IPS-15b (cell line): ENCODE data around the gene PCDHGB3.
"Not testable (repeated sequence)": the region's sequence is repeated elsewhere in the genome, so short reads cannot be mapped to it uniquely, and the experiment has no call there.

Experiments used
- H3K27me3 ChIP-seq: one replicate; pipeline ENCODE4 v1.6.1; 2013; ENCODE audit warnings: low read length; ENCODE audit not compliant: control insufficient read depth, insufficient read depth
- H3K36me3 ChIP-seq: one replicate; pipeline ENCODE4 v1.6.1; 2013; ENCODE audit warnings: low read length; ENCODE audit not compliant: control insufficient read depth, insufficient read depth
- H3K4me1 ChIP-seq: one replicate; pipeline ENCODE4 v1.6.1; 2013; ENCODE audit warnings: mild to moderate bottlenecking, low read length; ENCODE audit not compliant: control insufficient read depth, insufficient read depth
- H3K4me3 ChIP-seq: one replicate; pipeline ENCODE4 v1.5.1; 2013; ENCODE audit warnings: low read depth, low read length
- H3K9ac ChIP-seq: one replicate; pipeline ENCODE4 v1.6.1; 2013; ENCODE audit warnings: low read depth, mild to moderate bottlenecking, low read length
- H3K9me3 ChIP-seq: one replicate; pipeline ENCODE4 v1.6.1; 2013; ENCODE audit warnings: mild to moderate bottlenecking, low read length; ENCODE audit not compliant: control insufficient read depth, insufficient read depth

PCDHGB3 gene

DNA sequence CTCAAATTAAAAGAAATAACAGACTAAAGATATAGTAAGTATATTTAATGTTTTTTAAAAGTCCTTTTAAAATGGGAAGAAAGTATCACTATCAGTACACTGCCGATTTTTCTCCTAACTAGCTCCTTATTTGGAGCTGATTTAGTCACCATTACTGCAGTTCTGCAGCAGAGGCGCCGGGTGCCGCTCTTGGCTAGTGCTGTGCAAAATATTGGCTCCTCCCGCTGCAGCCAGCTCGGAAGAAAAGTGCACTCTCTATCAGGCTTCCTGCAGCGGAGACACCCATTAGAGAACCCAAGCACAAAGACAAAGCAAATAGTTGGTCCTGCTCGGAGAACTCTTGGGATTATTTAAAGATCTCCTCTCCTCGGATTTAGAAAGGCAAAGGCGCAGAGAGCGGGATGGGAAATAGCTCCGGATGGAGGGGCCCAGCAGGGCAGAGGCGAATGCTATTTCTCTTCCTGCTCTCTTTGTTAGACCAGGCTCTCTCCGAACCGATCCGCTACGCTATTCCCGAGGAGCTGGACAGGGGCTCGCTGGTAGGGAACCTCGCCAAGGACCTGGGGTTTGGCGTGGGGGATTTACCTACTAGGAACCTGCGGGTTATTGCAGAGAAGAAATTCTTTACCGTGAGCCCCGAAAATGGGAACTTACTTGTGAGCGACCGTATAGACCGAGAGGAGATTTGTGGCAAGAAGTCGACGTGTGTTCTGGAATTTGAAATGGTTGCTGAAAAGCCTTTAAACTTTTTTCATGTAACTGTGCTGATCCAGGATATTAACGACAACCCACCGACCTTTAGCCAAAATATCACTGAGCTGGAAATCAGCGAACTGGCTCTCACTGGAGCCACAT is at the start of gene PCDHGB3:
Gene PCDHGB3, plus strand, starts transcription at position 249 of the 855 bp plus-strand sequence. Its CDS starts 153 bp downstream, at position 402.
- H3K27me3 ChIP-seq, result no peaks in the 10 kb centered on the region
- H3K4me3 ChIP-seq, result peak within 1 kb of the TSS; percentile 30
- H3K36me3 ChIP-seq, result no peaks in the 10 kb centered on the region
- no peak within 1 kb of the TSS for H3K9ac ChIP-seq
- no peaks in the 10 kb centered on the region for H3K4me1 ChIP-seq
- peaks cover 6% of the 10 kb centered on the region for H3K9me3 ChIP-seq

DNA sequence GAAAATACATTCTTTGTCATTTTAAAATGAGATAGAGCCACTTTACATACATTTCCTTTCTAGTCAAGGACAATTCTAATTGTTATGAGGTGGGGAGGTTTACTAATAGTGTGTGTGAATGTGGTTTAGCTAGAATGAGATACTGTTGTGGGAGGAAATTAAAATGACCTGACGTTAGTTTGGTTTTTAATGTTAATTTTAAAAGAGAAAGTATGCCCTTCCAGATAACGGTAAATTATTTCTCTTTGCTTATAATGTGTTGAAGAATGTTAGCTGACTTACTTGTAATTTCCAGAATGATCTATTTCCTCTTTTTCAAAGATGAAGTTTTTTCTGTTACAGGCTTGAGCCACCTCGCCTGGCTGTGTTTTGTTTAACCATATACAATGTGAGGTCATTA is 47.8 kb upstream of the PCDHGB3 start:
- Histone ChIP-seq H3K9ac (no peak overlapping the region), H3K36me3 (peaks cover 5% of the 10 kb centered on the region), H3K4me1 (no peaks in the 10 kb centered on the region), H3K9me3 (peaks cover 15% of the 10 kb centered on the region), H3K4me3 (no peak overlapping the region), H3K27me3 (no peaks in the 10 kb centered on the region)

DNA sequence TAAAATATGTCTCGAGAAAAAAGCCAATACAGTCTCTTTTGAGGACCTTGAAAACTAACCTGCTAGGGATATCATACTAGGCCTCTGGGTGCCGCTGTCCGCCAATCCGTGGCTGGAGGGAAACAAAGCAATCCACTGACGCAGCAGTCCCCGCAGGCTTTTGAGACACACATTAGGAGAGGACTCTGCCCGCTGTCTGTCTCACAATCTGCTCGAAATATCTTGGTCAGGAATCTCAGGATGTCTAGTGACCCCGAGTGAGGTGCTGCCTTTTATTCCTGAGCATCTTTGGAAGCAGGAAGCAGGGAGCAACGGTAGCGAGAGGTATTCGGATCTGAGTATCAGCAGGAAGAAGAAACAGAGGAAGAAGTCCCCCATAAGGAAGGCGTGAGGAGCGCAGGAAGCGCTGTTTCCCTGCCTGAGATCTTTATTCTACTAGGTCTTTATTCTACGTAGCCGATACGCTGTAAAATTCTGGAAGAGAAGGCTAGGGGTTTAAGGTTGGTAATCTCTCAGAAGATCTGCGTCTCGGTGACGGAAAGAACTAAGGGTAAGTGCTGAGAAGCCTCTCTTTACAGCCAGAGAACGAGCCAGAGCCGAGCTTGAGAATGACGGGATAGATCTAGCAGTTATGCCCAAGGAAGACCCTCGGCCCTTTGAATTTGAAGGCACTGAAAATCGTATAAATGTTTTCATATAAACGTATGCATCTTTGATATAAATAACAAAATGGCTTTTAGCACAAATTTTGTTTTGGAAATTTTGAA is 43.8 kb upstream of the PCDHGB3 start:
- H3K9ac ChIP-seq, result peak overlapping the region; percentile 72

DNA sequence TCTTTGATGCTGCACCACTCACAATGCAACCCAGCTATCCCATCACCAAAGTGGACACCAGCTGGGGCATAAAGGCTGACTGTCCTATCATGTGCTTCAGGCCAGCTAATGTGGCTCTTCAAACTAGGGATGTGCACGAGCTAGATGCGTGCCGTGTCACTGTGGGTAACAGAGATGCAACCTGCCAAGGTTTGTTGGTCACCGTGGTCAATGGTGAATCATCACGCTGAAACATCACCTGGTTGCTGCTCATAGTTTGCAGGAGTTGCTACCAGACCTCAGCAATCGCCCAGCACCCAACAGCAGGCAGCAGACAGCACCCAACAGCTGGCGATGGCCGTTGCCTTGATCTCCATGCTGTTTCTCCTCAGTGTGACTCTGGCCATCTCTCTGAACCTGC is 41.8 kb upstream of the PCDHGB3 start:
- Histone ChIP-seq H3K9me3 (peaks cover 10% of the 10 kb centered on the region), H3K4me1 (no peaks in the 10 kb centered on the region), H3K9ac (no peak overlapping the region), H3K4me3 (no peak overlapping the region), H3K27me3 (no peaks in the 10 kb centered on the region), H3K36me3 (no peaks in the 10 kb centered on the region)

More for the DNA sequence above, 43.8 kb upstream of the PCDHGB3 start:
- H3K36me3 ChIP-seq, result no peaks in the 10 kb centered on the region
- H3K4me3 ChIP-seq, result peak overlapping the region; percentile 69
- no peaks in the 10 kb centered on the region for H3K27me3 ChIP-seq
- H3K9me3 ChIP-seq, result peaks cover 3% of the 10 kb centered on the region
- no peaks in the 10 kb centered on the region for H3K4me1 ChIP-seq

DNA sequence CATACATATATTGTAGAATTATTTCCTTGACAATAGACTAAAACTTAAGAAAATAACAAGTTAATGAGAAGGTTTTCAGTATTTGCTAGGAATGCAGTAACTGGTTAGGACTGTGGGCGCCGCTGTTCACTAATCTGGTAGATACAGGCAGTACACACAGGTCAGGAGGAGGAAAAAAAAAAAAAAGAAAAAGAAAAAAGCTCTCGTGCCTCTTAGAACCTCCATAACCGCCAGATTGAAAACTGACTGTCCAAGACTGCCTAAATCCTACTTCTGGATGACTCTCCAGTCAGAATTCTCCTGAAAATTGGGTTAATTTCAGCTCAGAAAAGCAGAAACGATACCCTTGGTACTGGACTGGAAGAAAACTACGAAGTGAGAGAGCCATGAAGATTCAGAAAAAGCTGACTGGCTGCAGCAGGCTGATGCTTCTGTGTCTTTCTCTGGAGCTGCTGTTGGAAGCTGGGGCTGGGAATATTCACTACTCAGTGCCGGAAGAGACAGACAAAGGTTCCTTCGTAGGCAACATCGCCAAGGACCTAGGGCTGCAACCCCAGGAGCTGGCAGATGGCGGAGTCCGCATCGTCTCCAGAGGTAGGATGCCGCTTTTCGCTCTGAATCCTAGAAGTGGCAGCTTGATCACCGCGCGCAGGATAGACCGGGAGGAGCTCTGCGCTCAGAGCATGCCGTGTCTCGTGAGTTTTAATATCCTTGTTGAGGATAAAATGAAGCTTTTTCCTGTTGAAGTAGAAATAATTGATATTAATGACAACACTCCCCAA is 39.6 kb upstream of the PCDHGB3 start, which contains the start of gene PCDHGA1:
Gene PCDHGA1, plus strand, starts transcription at position 216 of the 782 bp plus-strand sequence.
- H3K9ac ChIP-seq, result no peak within 1 kb of the TSS
- no peaks in the 10 kb centered on the region for H3K27me3 ChIP-seq
- peaks cover 10% of the 10 kb centered on the region for H3K9me3 ChIP-seq
- no peaks in the 10 kb centered on the region for H3K4me1 ChIP-seq
- H3K4me3 ChIP-seq, result no peak within 1 kb of the TSS
- no peaks in the 10 kb centered on the region for H3K36me3 ChIP-seq

DNA sequence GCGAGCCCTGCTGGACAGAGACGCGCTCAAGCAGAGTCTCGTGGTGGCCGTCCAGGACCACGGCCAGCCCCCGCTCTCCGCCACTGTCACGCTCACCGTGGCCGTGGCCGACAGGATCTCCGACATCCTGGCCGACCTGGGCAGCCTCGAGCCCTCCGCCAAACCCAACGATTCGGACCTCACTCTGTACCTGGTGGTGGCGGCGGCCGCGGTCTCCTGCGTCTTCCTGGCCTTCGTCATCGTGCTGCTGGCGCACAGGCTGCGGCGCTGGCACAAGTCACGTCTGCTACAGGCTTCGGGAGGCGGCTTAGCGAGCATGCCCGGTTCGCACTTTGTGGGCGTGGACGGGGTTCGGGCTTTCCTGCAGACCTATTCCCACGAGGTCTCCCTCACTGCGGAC is 37.5 kb upstream of the PCDHGB3 start:
- H3K9me3 ChIP-seq, H3K4me1 ChIP-seq, H3K36me3 ChIP-seq, H3K4me3 ChIP-seq, H3K27me3 ChIP-seq, H3K9ac ChIP-seq: not testable (repeated sequence)

DNA sequence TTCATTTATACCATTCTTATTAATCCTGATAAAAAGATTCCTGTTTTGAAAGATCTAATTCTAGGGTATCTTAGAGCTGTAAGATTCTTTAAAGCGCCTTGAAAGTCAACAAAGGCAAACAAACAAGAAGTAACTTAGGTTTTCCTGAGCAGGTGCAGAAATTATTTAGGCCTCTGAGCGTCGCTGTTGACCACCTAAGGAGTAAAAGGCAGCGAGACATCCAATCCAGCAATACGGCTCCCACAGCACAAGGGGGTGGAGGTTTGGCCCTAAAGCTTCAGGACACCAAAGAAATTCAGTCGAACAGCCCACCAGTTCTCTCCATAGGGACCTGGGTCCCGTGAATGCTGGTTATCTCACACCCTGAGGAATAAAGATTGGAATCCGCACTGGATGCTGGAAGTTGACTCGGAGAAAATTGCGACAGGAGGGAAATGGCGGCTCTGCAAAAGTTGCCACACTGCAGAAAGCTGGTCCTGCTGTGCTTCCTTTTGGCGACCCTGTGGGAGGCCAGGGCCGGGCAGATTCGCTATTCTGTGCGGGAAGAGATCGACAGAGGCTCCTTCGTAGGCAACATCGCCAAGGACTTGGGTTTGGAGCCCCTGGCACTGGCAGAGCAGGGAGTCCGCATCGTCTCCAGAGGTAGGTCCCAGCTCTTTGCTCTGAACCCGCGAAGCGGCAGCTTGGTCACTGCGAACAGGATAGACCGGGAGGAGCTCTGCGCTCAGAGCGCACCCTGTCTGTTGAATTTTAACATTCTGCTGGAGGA is 31.3 kb upstream of the PCDHGB3 start, which contains the start of gene PCDHGA2:
Gene PCDHGA2, plus strand, starts transcription at position 223 of the 769 bp plus-strand sequence.
- Histone ChIP-seq H3K27me3 (no peaks in the 10 kb centered on the region), H3K9ac (no peak within 1 kb of the TSS), H3K4me1 (no peaks in the 10 kb centered on the region), H3K9me3 (peaks cover 5% of the 10 kb centered on the region), H3K36me3 (no peaks in the 10 kb centered on the region), H3K4me3 (peak within 1 kb of the TSS; percentile 39)

DNA sequence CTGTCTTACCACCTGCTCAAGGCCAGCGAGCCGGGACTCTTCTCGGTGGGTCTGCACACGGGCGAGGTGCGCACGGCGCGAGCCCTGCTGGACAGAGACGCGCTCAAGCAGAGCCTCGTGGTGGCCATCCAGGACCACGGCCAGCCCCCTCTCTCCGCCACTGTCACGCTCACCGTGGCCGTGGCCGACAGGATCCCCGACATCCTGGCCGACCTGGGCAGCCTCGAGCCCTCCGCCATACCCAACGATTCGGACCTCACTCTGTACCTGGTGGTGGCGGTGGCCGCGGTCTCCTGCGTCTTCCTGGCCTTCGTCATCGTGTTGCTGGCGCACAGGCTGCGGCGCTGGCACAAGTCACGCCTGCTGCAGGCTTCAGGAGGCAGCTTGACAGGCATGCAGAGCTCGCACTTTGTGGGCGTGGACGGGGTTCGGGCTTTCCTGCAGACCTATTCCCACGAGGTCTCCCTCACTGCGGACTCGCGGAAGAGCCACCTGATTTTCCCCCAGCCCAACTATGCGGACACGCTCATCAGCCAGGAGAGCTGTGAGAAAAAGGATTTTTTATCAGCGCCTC is 29.2 kb upstream of the PCDHGB3 start:
- H3K27me3 ChIP-seq, H3K4me3 ChIP-seq, H3K9ac ChIP-seq, H3K36me3 ChIP-seq, H3K4me1 ChIP-seq: not testable (repeated sequence)
- H3K9me3 ChIP-seq, result peaks cover 13% of the 10 kb centered on the region

DNA sequence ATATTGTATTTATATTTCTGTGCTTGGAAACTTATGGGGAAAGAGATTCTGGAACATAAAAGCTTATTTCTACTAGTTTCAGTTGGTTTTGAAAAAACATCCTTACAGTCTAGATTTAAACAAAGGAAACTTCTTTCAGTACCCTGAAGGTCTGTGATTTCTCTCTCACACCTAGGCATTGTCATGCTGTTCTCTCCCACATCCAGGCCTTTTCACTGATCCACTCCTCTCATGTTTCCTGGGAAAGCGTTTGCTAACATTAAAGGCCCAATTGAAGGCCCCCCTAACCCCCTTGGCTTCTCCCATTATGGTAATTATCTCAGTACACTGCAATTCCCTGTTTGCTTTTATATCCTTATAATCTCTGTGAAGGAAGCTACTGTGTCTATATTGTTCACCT is 27.3 kb upstream of the PCDHGB3 start:
- H3K27me3 ChIP-seq, result no peaks in the 10 kb centered on the region
- no peak overlapping the region for H3K9ac ChIP-seq
- H3K36me3 ChIP-seq, result no peaks in the 10 kb centered on the region
- H3K4me1 ChIP-seq, result no peaks in the 10 kb centered on the region
- H3K9me3 ChIP-seq, result peaks cover 13% of the 10 kb centered on the region
- H3K4me3 ChIP-seq, result no peak overlapping the region

DNA sequence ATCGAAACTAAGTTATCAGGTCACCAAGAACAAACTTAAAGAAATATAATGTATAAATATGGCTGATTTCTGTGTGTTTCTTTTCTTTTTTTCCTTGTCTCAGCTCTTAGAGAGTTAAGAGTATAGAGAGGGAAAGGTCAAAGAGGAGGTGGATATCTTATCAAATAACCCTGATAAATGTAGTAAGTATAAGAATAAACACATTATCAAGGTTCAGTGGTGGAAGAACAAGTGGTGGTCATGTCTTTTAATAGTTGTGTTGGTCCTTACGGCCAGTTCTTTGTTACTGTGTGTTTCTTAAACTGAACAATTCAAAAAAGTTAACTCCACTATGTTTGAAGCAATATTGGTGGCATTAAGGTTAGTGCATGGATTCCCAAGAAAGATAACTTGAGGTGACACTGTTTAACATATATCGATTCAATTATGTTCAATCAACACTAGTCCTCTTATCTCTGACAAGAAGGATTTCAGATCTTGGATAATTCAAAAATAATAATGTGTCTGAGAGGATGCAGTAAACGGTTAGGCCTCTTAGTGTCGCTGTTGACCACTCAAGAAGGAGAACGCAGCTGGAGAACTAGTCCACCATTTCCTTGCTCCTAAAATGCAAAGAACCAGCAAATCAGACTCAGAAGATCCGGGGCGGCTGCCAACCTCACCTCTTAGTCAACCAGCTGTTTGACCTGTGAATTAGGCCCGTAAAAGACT is 26.6 kb upstream of the PCDHGB3 start, which contains the start of gene PCDHGA3:
Gene PCDHGA3, plus strand, starts transcription at position 588 of the 711 bp plus-strand sequence. CDS start 205 bp downstream, outside the sequence.
- Histone ChIP-seq H3K36me3 (no peaks in the 10 kb centered on the region), H3K9ac (no peak within 1 kb of the TSS), H3K4me3 (no peak within 1 kb of the TSS), H3K9me3 (peaks cover 13% of the 10 kb centered on the region), H3K4me1 (no peaks in the 10 kb centered on the region), H3K27me3 (no peaks in the 10 kb centered on the region)
